ENCODE measurements around the gene LUZP1.

LUZP1 gene

GRCh38 chr1:23116921-23117699 lies 51.5 kb downstream of the LUZP1 start:
- no peak for DNase-seq (ENCODE audit: low read depth in 2 of 2)

- no peak for DNase-seq (ENCODE audit: low read depth in 2 of 2)
These were observed 52.3 kb downstream of the LUZP1 start for GRCh38 chr1:23116216-23116836.

GRCh38 chr1:23114424-23115079 lies 54.1 kb downstream of the LUZP1 start:
- no peak for DNase-seq (ENCODE audit: low read depth in 2 of 2)

- peak; percentile 9 to 16 for DNase-seq (ENCODE audit: low read depth in 2 of 2)
These were observed 56.8 kb downstream of the LUZP1 start for GRCh38 chr1:23111600-23112535.

GRCh38 chr1:23110391-23110790 lies 58.3 kb downstream of the LUZP1 start:
- DNase-seq (ENCODE audit: low read depth in 2 of 2) = no peak

GRCh38 chr1:23108918-23109533 lies 59.6 kb downstream of the LUZP1 start:
- DNase-seq (ENCODE audit: low read depth in 2 of 2) = no peak

- DNase-seq (ENCODE audit: low read depth in 2 of 2) = no peak
These were observed 65.4 kb downstream of the LUZP1 start for GRCh38 chr1:23103001-23103889.

GRCh38 chr1:23102289-23102688 lies 66.4 kb downstream of the LUZP1 start:
- no peak for DNase-seq (ENCODE audit: low read depth in 2 of 2)

GRCh38 chr1:23101887-23102286 lies 66.8 kb downstream of the LUZP1 start:
- DNase-seq (ENCODE audit: low read depth in 2 of 2) = no peak

GRCh38 chr1:23101101-23101827 lies 67.4 kb downstream of the LUZP1 start:
- no peak for DNase-seq (ENCODE audit: low read depth in 2 of 2)

- DNase-seq (ENCODE audit: low read depth in 2 of 2) = peak in 1 of 2 donors; percentile 31
These were observed 68.4 kb downstream of the LUZP1 start for GRCh38 chr1:23100074-23100748.

GRCh38 chr1:23099171-23099536 lies 69.5 kb downstream of the LUZP1 start:
- no peak for DNase-seq (ENCODE audit: low read depth in 2 of 2)

GRCh38 chr1:23098463-23099170 lies 70.0 kb downstream of the LUZP1 start:
- peak; percentile 29 to 56 for DNase-seq (ENCODE audit: low read depth in 2 of 2)

GRCh38 chr1:23097316-23097715 lies 71.3 kb downstream of the LUZP1 start:
- no peak for DNase-seq (ENCODE audit: low read depth in 2 of 2)

GRCh38 chr1:23092447-23092846 lies 76.2 kb downstream of the LUZP1 start:
- DNase-seq (ENCODE audit: low read depth in 2 of 2) = no peak

GRCh38 chr1:23091545-23091944 lies 77.1 kb downstream of the LUZP1 start:
- no peak for DNase-seq (ENCODE audit: low read depth in 2 of 2)

GRCh38 chr1:23090056-23090455 lies 78.6 kb downstream of the LUZP1 start:
- DNase-seq (ENCODE audit: low read depth in 2 of 2) = no peak

- no peak for DNase-seq (ENCODE audit: low read depth in 2 of 2)
These were observed 80.6 kb downstream of the LUZP1 start for GRCh38 chr1:23088027-23088426.

All from stimulated activated CD8-positive, alpha-beta memory T cell treated with anti-CD3 and anti-CD28 coated beads, Interleukin-7, amount 100 ng/mL, for 4 hours (primary cell).